ENCODE data around the gene CUX1.
A peak's percentile ranks its signal among the peaks of the same experiment; 100 is the strongest.

- TF ChIP-seq CTCF (IDR thresholded peaks at IDR 0.05) (peak; percentile 11 to 85 (median 64)), POLR2A (IDR thresholded peaks at IDR 0.05) (no peak)
Measured at GRCh38 chr7:101814081-101814990, 3.1 kb upstream of the CUX1 start.
